ENCODE measurements around the gene NAB1.
"Not testable (repeated sequence)": the region's sequence is repeated elsewhere in the genome, so short reads cannot be mapped to it uniquely, and the experiment has no call there.

Gene NAB1

GRCh38 chr2:190649035-190649797 lies at the start of gene NAB1:
Gene NAB1, plus strand, starts transcription at chr2:190649083. Its CDS starts 10,094 bp downstream, at chr2:190659177.
- peak; percentile 50 for DNase-seq

GRCh38 chr2:190599546-190600220 lies 49.2 kb upstream of the NAB1 start:
- no peak for DNase-seq

GRCh38 chr2:190600293-190601103 lies 48.4 kb upstream of the NAB1 start:
- DNase-seq, result no peak

GRCh38 chr2:190603374-190603773 lies 45.5 kb upstream of the NAB1 start:
- no peak for DNase-seq

GRCh38 chr2:190607014-190607597 lies 41.8 kb upstream of the NAB1 start:
- peak; percentile 82 for DNase-seq

GRCh38 chr2:190607657-190608357 lies 41.1 kb upstream of the NAB1 start:
- peak; percentile 70 for DNase-seq

- not testable (repeated sequence) for DNase-seq
Measured at GRCh38 chr2:190608863-190609262, 40.0 kb upstream of the NAB1 start.

GRCh38 chr2:190609397-190609796 lies 39.5 kb upstream of the NAB1 start:
- not testable (repeated sequence) for DNase-seq

GRCh38 chr2:190610528-190610927 lies 38.4 kb upstream of the NAB1 start:
- DNase-seq, result not testable (repeated sequence)

GRCh38 chr2:190615555-190616200 lies 33.2 kb upstream of the NAB1 start:
- DNase-seq, result no peak

GRCh38 chr2:190618030-190618429 lies 30.9 kb upstream of the NAB1 start:
- no peak for DNase-seq

- no peak for DNase-seq
Measured at GRCh38 chr2:190625691-190626090, 23.2 kb upstream of the NAB1 start.

- no peak for DNase-seq
Measured at GRCh38 chr2:190626641-190627210, 22.2 kb upstream of the NAB1 start.

GRCh38 chr2:190627448-190628412 lies 21.2 kb upstream of the NAB1 start:
- DNase-seq, result peak; percentile 28

- DNase-seq, result peak; percentile 16
Measured at GRCh38 chr2:190628591-190629319, 20.1 kb upstream of the NAB1 start.

GRCh38 chr2:190634381-190634780 lies 14.5 kb upstream of the NAB1 start:
- peak; percentile 82 for DNase-seq

GRCh38 chr2:190635781-190636180 lies 13.1 kb upstream of the NAB1 start:
- no peak for DNase-seq

- DNase-seq, result peak; percentile 85
Measured at GRCh38 chr2:190636361-190636760, 12.5 kb upstream of the NAB1 start.

GRCh38 chr2:190637281-190637734 lies 11.6 kb upstream of the NAB1 start:
- DNase-seq, result peak; percentile 61

All from fibroblast of skin of right biceps (primary cell).